ENCODE measurements around the gene CLC. TPM values are rescaled to one million over a fixed set of nuclear protein-coding genes. Genes with fewer than 3 reads are reported as not detected.
"Not testable (repeated sequence)": the region's sequence is repeated elsewhere in the genome, so short reads cannot be mapped to it uniquely, and the experiment has no call there.

CLC gene
- total and polyA plus RNA-seq, 2 experiments from 2014 or later, result not detected

- no peaks in the 10 kb centered on the region for H3K4me1 ChIP-seq (ENCODE audit: insufficient read depth)
- H2AFZ ChIP-seq, result no peak overlapping the region
- no peak overlapping the region for H3K9ac ChIP-seq
- H3K9me2 ChIP-seq (ENCODE audit: insufficient read depth), result no peaks in the 10 kb centered on the region
- H3K27ac ChIP-seq, result no peak overlapping the region
- H3K36me3 ChIP-seq (ENCODE audit: low read depth), result no peaks in the 10 kb centered on the region
- H3F3A ChIP-seq (ENCODE audit: insufficient read depth), result no peaks in the 10 kb centered on the region
- H3K9me3 ChIP-seq (ENCODE audit: low read depth), result no peaks in the 10 kb centered on the region
- H3K27me3 ChIP-seq (replicated peaks; ENCODE audit: insufficient read depth), result no peaks in the 10 kb centered on the region
- WGBS, 2 experiments (ENCODE audit: low coverage in 1 of 2, low lambda C conversion rate in 2 of 2, missing lambda C conversion rate in 2 of 2), result 31 to 32% methylated on average over 4 of the region's 4 CpGs
- no peak for DNase-seq
- no peak overlapping the region for H3K4me2 ChIP-seq (ENCODE audit: unreplicated experiment)
- H4K20me1 ChIP-seq (ENCODE audit: insufficient read depth), result no peaks in the 10 kb centered on the region
- TF ChIP-seq EZH2phosphoT487 (IDR thresholded peaks at IDR 0.05; ENCODE audit: insufficient read depth, low read depth), result no peak
- no peak for TF ChIP-seq EZH2 (IDR thresholded peaks at IDR 0.05; ENCODE audit: insufficient read depth, poor library complexity, severe bottlenecking)
- in situ Hi-C loops (cut with MboI), result no loop called here
- H3K79me2 ChIP-seq (ENCODE audit: insufficient read depth), result no peaks in the 10 kb centered on the region
- H3K4me3 ChIP-seq, result no peak overlapping the region
These were observed 8.2 kb downstream of the CLC start for GRCh38 chr19:39729594-39729993.

- Histone ChIP-seq H2AFZ (no peak overlapping the region), H3K4me3 (no peak overlapping the region), H3K27ac (no peak overlapping the region), H3K4me2 (ENCODE audit: unreplicated experiment) (no peak overlapping the region), H3K4me1 (ENCODE audit: insufficient read depth) (no peaks in the 10 kb centered on the region), H3K36me3 (ENCODE audit: low read depth) (no peaks in the 10 kb centered on the region), H3K27me3 (replicated peaks; ENCODE audit: insufficient read depth) (no peaks in the 10 kb centered on the region), H3K9me3 (ENCODE audit: low read depth) (no peaks in the 10 kb centered on the region), H3K9ac (no peak overlapping the region), H3K9me2 (ENCODE audit: insufficient read depth) (no peaks in the 10 kb centered on the region), H3F3A (ENCODE audit: insufficient read depth) (no peaks in the 10 kb centered on the region), H4K20me1 (ENCODE audit: insufficient read depth) (no peaks in the 10 kb centered on the region), H3K79me2 (ENCODE audit: insufficient read depth) (no peaks in the 10 kb centered on the region)
- no peak for DNase-seq
- TF ChIP-seq EZH2phosphoT487 (IDR thresholded peaks at IDR 0.05; ENCODE audit: insufficient read depth, low read depth) (no peak), EZH2 (IDR thresholded peaks at IDR 0.05; ENCODE audit: insufficient read depth, poor library complexity, severe bottlenecking) (no peak)
- WGBS, 2 experiments (ENCODE audit: low coverage in 1 of 2, low lambda C conversion rate in 2 of 2, missing lambda C conversion rate in 2 of 2), result 52 to 58% methylated on average over 6 of the region's 6 CpGs
- in situ Hi-C loops (cut with MboI), result no loop called here
These were observed 9.8 kb downstream of the CLC start for GRCh38 chr19:39728040-39728439.

GRCh38 chr19:39727070-39727800 lies 10.6 kb downstream of the CLC start:
- H3F3A ChIP-seq (ENCODE audit: insufficient read depth), result no peaks in the 10 kb centered on the region
- H3K4me3 ChIP-seq, result no peak overlapping the region
- no peak overlapping the region for H3K9ac ChIP-seq
- H4K20me1 ChIP-seq (ENCODE audit: insufficient read depth), result no peaks in the 10 kb centered on the region
- DNase-seq, result no peak
- H2AFZ ChIP-seq, result no peak overlapping the region
- no peak overlapping the region for H3K4me2 ChIP-seq (ENCODE audit: unreplicated experiment)
- no peak overlapping the region for H3K27ac ChIP-seq
- no peaks in the 10 kb centered on the region for H3K27me3 ChIP-seq (replicated peaks; ENCODE audit: insufficient read depth)
- no peaks in the 10 kb centered on the region for H3K36me3 ChIP-seq (ENCODE audit: low read depth)
- H3K4me1 ChIP-seq (ENCODE audit: insufficient read depth), result no peaks in the 10 kb centered on the region
- in situ Hi-C loops (cut with MboI), result no loop called here
- 28 to 38% methylated on average over 10 of the region's 10 CpGs for WGBS, 2 experiments (ENCODE audit: low coverage in 1 of 2, low lambda C conversion rate in 2 of 2, missing lambda C conversion rate in 2 of 2)
- H3K9me2 ChIP-seq (ENCODE audit: insufficient read depth), result no peaks in the 10 kb centered on the region
- TF ChIP-seq EZH2phosphoT487 (IDR thresholded peaks at IDR 0.05; ENCODE audit: insufficient read depth, low read depth) (no peak), EZH2 (IDR thresholded peaks at IDR 0.05; ENCODE audit: insufficient read depth, poor library complexity, severe bottlenecking) (no peak)
- H3K79me2 ChIP-seq (ENCODE audit: insufficient read depth), result no peaks in the 10 kb centered on the region
- no peaks in the 10 kb centered on the region for H3K9me3 ChIP-seq (ENCODE audit: low read depth)

- TF ChIP-seq EZH2 (IDR thresholded peaks at IDR 0.05; ENCODE audit: insufficient read depth, poor library complexity, severe bottlenecking) (no peak), EZH2phosphoT487 (IDR thresholded peaks at IDR 0.05; ENCODE audit: insufficient read depth, low read depth) (no peak)
These were observed 11.8 kb downstream of the CLC start for GRCh38 chr19:39725995-39726394.

GRCh38 chr19:39720144-39720543 lies 17.7 kb downstream of the CLC start:
- H3K36me3 ChIP-seq (ENCODE audit: low read depth); in situ Hi-C loops (cut with MboI); H4K20me1 ChIP-seq (ENCODE audit: insufficient read depth); H3K4me2 ChIP-seq (ENCODE audit: unreplicated experiment); H3K9me3 ChIP-seq (ENCODE audit: low read depth); H3K9me2 ChIP-seq (ENCODE audit: insufficient read depth); DNase-seq; H3F3A ChIP-seq (ENCODE audit: insufficient read depth); H3K27ac ChIP-seq; H3K4me3 ChIP-seq; H3K4me1 ChIP-seq (ENCODE audit: insufficient read depth); H3K27me3 ChIP-seq (replicated peaks; ENCODE audit: insufficient read depth); H3K79me2 ChIP-seq (ENCODE audit: insufficient read depth); H2AFZ ChIP-seq; H3K9ac ChIP-seq: not testable (repeated sequence)
- WGBS, 2 experiments (ENCODE audit: low coverage in 1 of 2, low lambda C conversion rate in 2 of 2, missing lambda C conversion rate in 2 of 2), result 8 to 30% methylated on average over 3 of the region's 3 CpGs

More at GRCh38 chr19:39725995-39726394, 11.8 kb downstream of the CLC start:
- H3F3A ChIP-seq (ENCODE audit: insufficient read depth), result no peaks in the 10 kb centered on the region
- no peak overlapping the region for H3K4me2 ChIP-seq (ENCODE audit: unreplicated experiment)
- H3K9ac ChIP-seq, result no peak overlapping the region
- H3K4me3 ChIP-seq, result no peak overlapping the region
- no peaks in the 10 kb centered on the region for H3K9me3 ChIP-seq (ENCODE audit: low read depth)
- DNase-seq, result no peak
- no peaks in the 10 kb centered on the region for H3K79me2 ChIP-seq (ENCODE audit: insufficient read depth)
- H3K9me2 ChIP-seq (ENCODE audit: insufficient read depth), result no peaks in the 10 kb centered on the region
- H2AFZ ChIP-seq, result no peak overlapping the region
- H3K27ac ChIP-seq, result no peak overlapping the region
- no peaks in the 10 kb centered on the region for H4K20me1 ChIP-seq (ENCODE audit: insufficient read depth)
- H3K4me1 ChIP-seq (ENCODE audit: insufficient read depth), result no peaks in the 10 kb centered on the region
- H3K27me3 ChIP-seq (replicated peaks; ENCODE audit: insufficient read depth), result no peaks in the 10 kb centered on the region
- H3K36me3 ChIP-seq (ENCODE audit: low read depth), result no peaks in the 10 kb centered on the region
- in situ Hi-C loops (cut with MboI), result no loop called here
